Ascending aorta (tissue), 2 donors: ENCODE data around the gene RAD17. TPM values are rescaled to one million over a fixed set of nuclear protein-coding genes. Genes with fewer than 3 reads are reported as not detected.
"Not testable (repeated sequence)": the region's sequence is repeated elsewhere in the genome, so short reads cannot be mapped to it uniquely, and the experiment has no call there.

ENCODE experiments used
- DNase-seq, 2 donors: peaks; one replicate each; pipeline ENCODE4 v3.0.0-alpha.2; 2019; ENCODE audit warnings: low spot score in 2 of 2
- H3K27ac ChIP-seq, 2 donors: fragments of 200-600 bp; sonication (generic); one replicate each; pipeline ENCODE4 v1.5.1; 2016 to 2017; ENCODE audit warnings: mild to moderate bottlenecking in 1 of 2
- H3K27me3 ChIP-seq: fragments of 200-600 bp; sonication (generic); one replicate; pipeline ENCODE4 v1.5.1; 2017
- H3K36me3 ChIP-seq, 2 donors: fragments of 200-600 bp; sonication (generic); one replicate each; pipeline ENCODE4 v1.5.1; 2016
- H3K4me1 ChIP-seq, 2 donors: fragments of 200-600 bp; sonication (generic); one replicate each; pipeline ENCODE4 v1.5.1; 2016 to 2017; ENCODE audit warnings: mild to moderate bottlenecking in 1 of 2
- H3K4me3 ChIP-seq, 2 donors: fragments of 200-600 bp; sonication (generic); one replicate each; pipeline ENCODE4 v1.5.1; 2016 to 2017; ENCODE audit warnings: mild to moderate bottlenecking in 1 of 2
- H3K9me3 ChIP-seq, 2 donors: fragments of 200-600 bp; sonication (generic); one replicate each; pipeline ENCODE4 v1.5.1; 2016
- intact Hi-C: fragments of 100-400 bp; cut with DNase I; formaldehyde crosslinking; loops from one replicate; pipeline ENCODE4 v1.15.1; 2023
- total RNA-seq: library from RNA; depleted of rRNA; stranded (reverse); fragments of >200 nt; gene quantifications from one replicate; pipeline ENCODE4 v1.1.0, GENCODE V29; 2016
- TF ChIP-seq, protein P1 (sequence below), 3 experiments: fragments of 200-600 bp in 2 of 3; fragments of 450-650 bp in 1 of 3; sonication (generic) in 2 of 3; IDR thresholded peaks; one replicate each; pipeline ENCODE4 v1.5.1; 2016 to 2019; ENCODE audit warnings: antibody characterized with exemption in 3 of 3, mild to moderate bottlenecking in 1 of 3, moderate library complexity in 1 of 3

The RAD17 gene
- total RNA-seq, 1 donor from 2014 or later: 24.4 TPM

DNA sequence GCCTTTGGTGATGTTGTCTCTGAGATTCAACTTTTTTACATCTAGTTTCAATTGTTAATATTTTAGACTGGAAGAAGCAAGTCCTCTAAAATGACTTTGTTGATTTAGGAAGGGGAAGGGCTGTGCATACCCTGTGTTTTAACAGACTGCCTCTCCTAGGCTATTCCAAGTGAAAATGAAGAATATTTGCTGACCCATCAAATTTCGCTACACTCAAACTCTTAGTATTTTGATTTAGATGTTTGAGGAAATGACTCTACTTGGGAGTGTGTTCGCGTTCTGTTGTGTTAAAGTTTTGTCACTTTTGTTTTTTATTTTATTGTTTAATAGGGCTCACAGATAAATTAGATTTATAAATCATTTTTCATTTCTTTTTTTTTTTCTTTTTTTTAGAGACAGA, 48.9 kb downstream of the RAD17 start:
- intact Hi-C loops: no loop called here
- H3K4me3 ChIP-seq: no peak overlapping the region
- H3K4me1 ChIP-seq: no peaks in the 10 kb centered on the region
- no peak overlapping the region for H3K27ac ChIP-seq
- peaks cover 4 to 13% of the 10 kb centered on the region in 2 donors for H3K36me3 ChIP-seq
- no peak for DNase-seq
- TF ChIP-seq, protein P1, sequence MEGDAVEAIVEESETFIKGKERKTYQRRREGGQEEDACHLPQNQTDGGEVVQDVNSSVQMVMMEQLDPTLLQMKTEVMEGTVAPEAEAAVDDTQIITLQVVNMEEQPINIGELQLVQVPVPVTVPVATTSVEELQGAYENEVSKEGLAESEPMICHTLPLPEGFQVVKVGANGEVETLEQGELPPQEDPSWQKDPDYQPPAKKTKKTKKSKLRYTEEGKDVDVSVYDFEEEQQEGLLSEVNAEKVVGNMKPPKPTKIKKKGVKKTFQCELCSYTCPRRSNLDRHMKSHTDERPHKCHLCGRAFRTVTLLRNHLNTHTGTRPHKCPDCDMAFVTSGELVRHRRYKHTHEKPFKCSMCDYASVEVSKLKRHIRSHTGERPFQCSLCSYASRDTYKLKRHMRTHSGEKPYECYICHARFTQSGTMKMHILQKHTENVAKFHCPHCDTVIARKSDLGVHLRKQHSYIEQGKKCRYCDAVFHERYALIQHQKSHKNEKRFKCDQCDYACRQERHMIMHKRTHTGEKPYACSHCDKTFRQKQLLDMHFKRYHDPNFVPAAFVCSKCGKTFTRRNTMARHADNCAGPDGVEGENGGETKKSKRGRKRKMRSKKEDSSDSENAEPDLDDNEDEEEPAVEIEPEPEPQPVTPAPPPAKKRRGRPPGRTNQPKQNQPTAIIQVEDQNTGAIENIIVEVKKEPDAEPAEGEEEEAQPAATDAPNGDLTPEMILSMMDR (IDR thresholded peaks at IDR 0.05): no peak
- H3K27me3 ChIP-seq: no peaks in the 10 kb centered on the region
- no peaks in the 10 kb centered on the region for H3K9me3 ChIP-seq

DNA sequence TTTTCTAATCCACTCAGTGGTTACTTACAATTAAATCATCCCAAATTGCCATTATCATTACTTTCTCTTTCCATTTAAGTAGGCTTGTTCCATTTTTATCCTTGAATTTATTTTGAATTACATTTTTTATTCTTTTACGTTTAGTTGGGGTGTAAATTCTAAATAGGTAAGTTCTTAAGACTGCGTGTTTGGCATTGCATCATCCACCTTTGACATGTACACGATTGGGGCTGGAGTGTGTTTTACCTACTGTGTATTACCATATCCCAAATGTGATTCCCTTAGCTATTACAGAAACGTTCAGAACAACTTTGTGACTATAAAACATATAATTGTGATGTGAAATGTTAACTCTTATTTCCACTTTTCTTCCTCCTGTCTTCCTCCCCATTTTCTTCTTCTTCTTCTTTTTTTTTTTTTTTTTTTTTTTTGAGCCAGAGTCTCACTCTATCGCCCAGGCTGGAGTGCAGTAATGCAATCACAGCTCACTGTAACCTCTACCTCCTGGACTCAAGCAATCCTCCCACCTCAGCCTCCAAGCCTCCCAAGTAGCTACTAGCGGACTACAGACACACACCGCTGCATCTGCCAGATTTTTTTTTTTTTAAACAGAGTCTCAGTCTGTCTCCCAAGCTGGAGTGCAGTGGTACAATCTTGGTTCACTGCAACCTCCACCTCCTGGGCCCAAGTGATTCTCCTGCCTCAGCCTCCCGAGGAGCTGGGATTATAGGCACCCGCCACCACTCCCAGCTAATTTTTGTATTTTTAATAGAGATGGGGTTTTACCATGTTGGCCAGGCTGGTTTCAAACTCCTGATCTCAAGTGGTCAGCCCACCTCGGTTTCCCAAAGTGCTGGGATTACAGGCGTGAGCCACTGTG, 62.0 kb downstream of the RAD17 start:
- Histone ChIP-seq H3K4me3 (no peak overlapping the region), H3K36me3 (no peaks in the 10 kb centered on the region), H3K9me3 (no peaks in the 10 kb centered on the region), H3K27ac (no peak overlapping the region), H3K27me3 (no peaks in the 10 kb centered on the region), H3K4me1 (no peaks in the 10 kb centered on the region)
- intact Hi-C loops: no loop called here
- DNase-seq: no peak
- TF ChIP-seq, protein P1 (IDR thresholded peaks at IDR 0.05): no peak

DNA sequence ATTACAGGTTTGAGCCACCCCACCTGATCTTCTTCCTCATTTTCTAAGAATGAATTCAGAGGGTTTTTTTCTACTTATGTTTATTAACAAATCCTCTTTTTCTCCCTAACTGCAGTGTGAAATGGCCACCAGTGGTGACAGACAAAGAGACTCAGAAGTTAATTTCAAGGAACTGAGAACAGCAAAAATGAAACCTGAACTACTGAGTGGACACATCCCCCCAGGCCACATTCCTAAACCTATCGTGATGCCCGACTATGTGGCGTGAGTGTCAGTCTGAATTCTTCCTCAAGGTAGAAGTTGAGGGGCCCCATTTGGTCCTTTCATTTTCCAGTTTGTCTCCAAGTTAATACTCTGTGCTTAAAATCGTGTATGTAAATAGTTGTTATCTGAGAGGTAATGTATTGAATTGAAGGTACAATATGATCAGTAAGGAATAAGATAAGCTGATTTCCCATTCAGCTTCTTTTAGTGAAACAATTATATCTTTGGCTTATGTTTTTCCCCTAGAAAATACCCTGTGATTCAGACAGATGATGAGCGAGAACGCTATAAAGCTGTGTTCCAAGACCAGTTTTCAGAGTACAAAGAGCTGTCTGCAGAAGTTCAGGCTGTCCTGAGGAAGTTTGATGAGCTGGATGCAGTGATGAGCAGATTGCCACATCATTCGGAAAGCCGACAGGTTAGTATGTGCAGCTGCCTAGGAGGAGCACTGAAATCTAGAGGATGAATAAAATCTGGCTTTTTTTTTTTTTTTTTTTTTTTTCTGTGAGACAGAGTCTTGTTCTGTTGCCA, 63.0 kb downstream of the RAD17 start:
- no peak for DNase-seq
- Histone ChIP-seq H3K36me3 (no peaks in the 10 kb centered on the region), H3K9me3 (no peaks in the 10 kb centered on the region), H3K27me3 (no peaks in the 10 kb centered on the region), H3K27ac (no peak overlapping the region), H3K4me1 (no peaks in the 10 kb centered on the region), H3K4me3 (no peak overlapping the region)
- intact Hi-C loops: no loop called here
- TF ChIP-seq, protein P1 (IDR thresholded peaks at IDR 0.05): no peak

DNA sequence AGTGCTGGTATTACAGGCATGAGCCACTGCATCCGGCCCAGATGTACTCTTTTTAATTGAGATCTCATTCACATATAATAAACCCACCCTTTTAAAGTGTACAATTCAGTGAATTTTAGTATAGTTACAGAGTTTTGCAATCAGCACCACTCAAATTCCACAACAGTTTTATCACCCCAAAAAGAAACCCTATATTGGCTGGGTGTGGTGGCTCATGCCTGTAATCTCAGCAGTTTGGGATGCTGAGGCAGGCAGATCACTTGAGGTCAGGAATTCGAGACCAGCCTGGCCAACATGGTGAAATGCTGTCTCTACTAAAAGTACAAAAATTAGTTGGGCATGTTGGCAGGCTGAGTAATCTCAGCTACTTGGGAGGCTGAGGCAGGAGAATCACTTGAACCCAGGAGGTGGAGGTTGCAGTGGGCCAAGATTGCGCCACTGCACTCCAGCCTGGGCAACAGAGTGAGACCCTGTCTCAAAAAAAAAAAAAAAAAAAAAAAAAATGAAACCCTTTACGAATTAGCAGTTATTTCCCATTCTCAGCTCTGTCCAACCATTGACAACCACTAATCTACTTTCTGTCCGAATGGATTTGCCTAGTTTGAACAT, 65.8 kb downstream of the RAD17 start:
- intact Hi-C loops, H3K9me3 ChIP-seq, H3K4me1 ChIP-seq, H3K27ac ChIP-seq, DNase-seq, H3K27me3 ChIP-seq, H3K4me3 ChIP-seq, H3K36me3 ChIP-seq: not testable (repeated sequence)

DNA sequence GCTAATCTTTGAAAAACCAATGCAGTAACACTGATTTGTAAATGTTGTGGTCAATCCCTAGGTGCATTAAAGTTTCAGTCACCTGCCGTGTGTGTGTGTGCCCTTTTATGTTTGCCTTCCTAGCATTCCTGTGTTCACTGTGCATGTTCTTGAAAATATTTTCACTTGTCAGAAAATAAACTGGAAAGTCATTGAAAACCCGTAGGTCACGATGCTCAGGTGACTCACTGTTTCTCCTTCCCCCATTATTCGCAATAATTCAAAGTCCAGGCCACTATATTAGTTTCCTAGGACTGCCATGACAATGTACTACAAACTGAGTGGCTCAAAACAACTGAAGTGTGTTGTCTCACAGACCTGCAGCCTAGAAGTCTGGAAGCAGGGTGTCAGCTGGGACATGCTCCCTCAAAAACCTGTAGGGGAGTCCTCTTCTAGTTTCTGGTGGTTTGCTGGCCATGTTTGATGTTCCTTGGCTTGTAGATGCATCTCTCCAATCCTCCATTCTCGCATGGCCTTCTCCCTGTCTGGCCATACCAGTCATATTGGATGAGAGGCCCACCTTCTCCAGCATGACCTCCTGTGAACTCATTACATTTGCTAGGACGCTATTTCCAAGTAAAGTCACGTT, 74.6 kb downstream of the RAD17 start:
- Histone ChIP-seq H3K4me1 (no peaks in the 10 kb centered on the region), H3K36me3 (no peaks in the 10 kb centered on the region), H3K4me3 (no peak overlapping the region), H3K27me3 (no peaks in the 10 kb centered on the region), H3K27ac (no peak overlapping the region), H3K9me3 (no peaks in the 10 kb centered on the region)
- intact Hi-C loops: no loop called here
- no peak for DNase-seq
- TF ChIP-seq, protein P1 (IDR thresholded peaks at IDR 0.05): no peak
